Measurements from ENCODE around the gene TARBP1.
A peak's percentile ranks its signal among the peaks of the same experiment; 100 is the strongest.

TARBP1 gene

GRCh38 chr1:234479866-234480265 lies 887 bp upstream of the TARBP1 start:
- H3K4me3 ChIP-seq (replicated peaks; ENCODE audit: low read depth, low read length): no peak overlapping the region
- DNase-seq (ENCODE audit: low read depth): no peak
- TF ChIP-seq CTCF (IDR thresholded peaks at IDR 0.05; ENCODE audit: low read length, missing control alignments): no peak

DNA sequence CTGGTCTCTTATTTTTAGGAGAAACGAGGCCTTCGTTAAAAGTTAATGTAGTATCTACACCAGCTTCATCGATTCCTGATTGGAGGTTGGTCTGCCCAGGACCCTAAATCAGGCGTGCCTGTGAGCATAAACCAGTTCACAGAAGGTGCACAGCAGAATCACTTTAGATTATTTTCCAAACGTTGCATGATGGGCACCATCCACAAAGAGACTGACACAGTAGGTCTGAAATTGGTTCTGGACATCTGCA lies 256 bp upstream of the TARBP1 start:
- TF ChIP-seq CTCF (IDR thresholded peaks at IDR 0.05; ENCODE audit: low read length, missing control alignments): no peak
- no peak for DNase-seq (ENCODE audit: low read depth)
- peak overlapping the region; percentile 69 for H3K4me3 ChIP-seq (replicated peaks; ENCODE audit: low read depth, low read length)

- peak overlapping the region; percentile 69 for H3K4me3 ChIP-seq (replicated peaks; ENCODE audit: low read depth, low read length)
- peak; percentile 31 for DNase-seq (ENCODE audit: low read depth)
- TF ChIP-seq CTCF (IDR thresholded peaks at IDR 0.05; ENCODE audit: low read length, missing control alignments): no peak
Observed at GRCh38 chr1:234478152-234478480, 863 bp downstream of the TARBP1 start.

DNA sequence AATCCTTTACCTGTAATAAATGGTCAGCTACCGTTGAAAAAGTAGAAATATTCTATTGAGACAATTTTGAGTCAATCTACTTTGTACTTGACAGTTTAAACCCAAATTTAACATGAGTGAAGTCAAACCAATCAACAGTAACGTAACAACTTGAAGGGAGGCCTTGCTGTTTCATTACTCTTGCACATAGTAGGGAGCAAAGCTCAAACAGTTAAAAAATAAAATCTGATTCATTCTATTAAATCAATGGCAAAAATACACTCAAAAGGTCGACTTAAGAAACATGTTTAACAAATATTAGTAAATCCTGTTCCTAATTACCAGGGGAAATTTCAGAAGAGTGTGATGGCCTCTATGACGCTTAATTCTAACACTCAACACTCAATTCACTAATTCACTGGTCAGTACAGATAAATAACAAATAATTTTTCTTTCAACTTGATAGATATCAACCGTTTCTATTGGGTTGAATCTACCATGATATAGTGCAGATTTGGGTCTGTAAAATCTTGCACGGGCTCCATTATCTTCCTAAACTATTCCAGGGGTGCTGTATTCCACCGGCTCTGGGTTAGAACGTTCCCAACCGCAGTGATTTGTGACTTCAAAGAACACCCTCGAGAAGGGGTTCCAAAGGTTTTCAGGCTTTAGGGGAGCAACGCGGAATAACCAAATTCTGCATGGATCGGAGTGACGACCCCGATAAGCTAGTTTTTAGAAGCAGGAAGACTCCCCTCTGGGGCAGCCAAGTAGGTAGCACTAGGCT lies 1.4 kb downstream of the TARBP1 start:
- peak overlapping the region; percentile 69 for H3K4me3 ChIP-seq (replicated peaks; ENCODE audit: low read depth, low read length)
- no peak for TF ChIP-seq CTCF (IDR thresholded peaks at IDR 0.05; ENCODE audit: low read length, missing control alignments)
- no peak for DNase-seq (ENCODE audit: low read depth)

DNA sequence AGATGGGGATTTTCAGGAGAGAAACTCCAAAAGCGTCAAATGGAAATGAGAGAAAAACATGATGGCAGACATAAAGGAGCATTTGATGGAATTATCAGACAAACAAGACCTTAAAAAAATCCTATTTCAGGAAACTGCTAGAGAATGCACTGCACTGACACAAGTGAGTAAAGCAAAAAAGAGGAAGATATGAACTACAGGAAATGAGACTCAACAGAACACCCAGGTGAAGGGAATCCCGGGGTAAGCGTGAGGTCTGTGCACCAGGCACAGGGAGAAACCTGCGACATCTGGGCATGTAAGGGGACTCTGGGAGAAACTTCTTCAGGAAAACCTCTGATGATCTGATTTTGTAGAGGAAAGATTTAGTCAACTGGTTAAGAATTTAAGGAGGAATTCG lies 2.8 kb downstream of the TARBP1 start:
- DNase-seq (ENCODE audit: low read depth): no peak
- TF ChIP-seq CTCF (IDR thresholded peaks at IDR 0.05; ENCODE audit: low read length, missing control alignments): no peak
- H3K4me3 ChIP-seq (replicated peaks; ENCODE audit: low read depth, low read length): no peak overlapping the region

GRCh38 chr1:234475167-234475793 lies 3.7 kb downstream of the TARBP1 start:
- TF ChIP-seq CTCF (IDR thresholded peaks at IDR 0.05; ENCODE audit: low read length, missing control alignments): no peak
- DNase-seq (ENCODE audit: low read depth): no peak
- no peak overlapping the region for H3K4me3 ChIP-seq (replicated peaks; ENCODE audit: low read depth, low read length)

GRCh38 chr1:234474375-234474774 lies 4.6 kb downstream of the TARBP1 start:
- no peak for DNase-seq (ENCODE audit: low read depth)
- no peak overlapping the region for H3K4me3 ChIP-seq (replicated peaks; ENCODE audit: low read depth, low read length)
- no peak for TF ChIP-seq CTCF (IDR thresholded peaks at IDR 0.05; ENCODE audit: low read length, missing control alignments)

All from fibroblast of pulmonary artery (primary cell).